H9 (cell line): ENCODE measurements around the gene CACNA1F. TPM values are rescaled to one million over a fixed set of nuclear protein-coding genes. Genes with fewer than 3 reads are reported as not detected.
A peak's percentile ranks its signal among the peaks of the same experiment; 100 is the strongest.

ENCODE experiments used
- DNase-seq: peaks from one replicate; pipeline ENCODE4 v3.0.0-alpha.2; 2017
- H2AFZ ChIP-seq: one replicate; pipeline ENCODE4 v1.6.1; 2013; ENCODE audit warnings: mild to moderate bottlenecking, low read length, control low read depth, moderate library complexity
- H2AK5ac ChIP-seq: 2 replicates; pipeline ENCODE4 v1.6.1; 2013; ENCODE audit warnings: low read length, control low read depth, mixed read lengths; ENCODE audit not compliant: insufficient read length
- H2BK120ac ChIP-seq: one replicate; pipeline ENCODE4 v1.6.1; 2013; ENCODE audit warnings: low read depth, mild to moderate bottlenecking, low read length, control low read depth, inconsistent platforms; ENCODE audit not compliant: poor library complexity, severe bottlenecking
- H2BK12ac ChIP-seq: 2 replicates; pipeline ENCODE4 v1.6.1; 2013; ENCODE audit warnings: low read length, control low read depth, mixed read lengths, low read depth; ENCODE audit not compliant: insufficient read length
- H2BK15ac ChIP-seq: 2 replicates; pipeline ENCODE4 v1.6.1; 2013; ENCODE audit warnings: low read depth, low read length, control low read depth
- H2BK20ac ChIP-seq: one replicate; pipeline ENCODE4 v1.6.1; 2013; ENCODE audit warnings: low read depth, mild to moderate bottlenecking, low read length, control low read depth, inconsistent platforms; ENCODE audit not compliant: poor library complexity, severe bottlenecking
- H2BK5ac ChIP-seq: 2 replicates; pipeline ENCODE4 v1.6.1; 2013; ENCODE audit warnings: low read length, control low read depth, mixed read lengths; ENCODE audit not compliant: insufficient read length
- H3K14ac ChIP-seq: 2 replicates; pipeline ENCODE4 v1.6.1; 2013; ENCODE audit warnings: low read length, control low read depth; ENCODE audit not compliant: insufficient read depth
- H3K18ac ChIP-seq: 2 replicates; pipeline ENCODE4 v1.6.1; 2013; ENCODE audit warnings: low read depth, mild to moderate bottlenecking, mixed read lengths, low read length, control low read depth; ENCODE audit not compliant: insufficient read length
- H3K23ac ChIP-seq: 2 replicates; pipeline ENCODE4 v1.6.1; 2013; ENCODE audit warnings: low read length, control low read depth, mixed read lengths, low read depth; ENCODE audit not compliant: insufficient read length
- H3K23me2 ChIP-seq: 2 replicates; pipeline ENCODE4 v1.6.1; 2013; ENCODE audit warnings: low read depth, mild to moderate bottlenecking, mixed read lengths, low read length, control low read depth; ENCODE audit not compliant: insufficient read length, poor library complexity, severe bottlenecking
- H3K27ac ChIP-seq: 2 replicates; pipeline ENCODE4 v1.5.1; 2013; ENCODE audit warnings: low read length, control low read depth, mixed read lengths, low read depth; ENCODE audit not compliant: insufficient read length
- H3K27me3 ChIP-seq: 2 replicates; pipeline ENCODE4 v1.6.1; 2013; ENCODE audit warnings: low read length, control low read depth, inconsistent platforms; ENCODE audit not compliant: insufficient read depth
- H3K4ac ChIP-seq: 2 replicates; pipeline ENCODE4 v1.6.1; 2013; ENCODE audit warnings: low read depth, mild to moderate bottlenecking, control low read depth, inconsistent platforms, low read length, moderate library complexity
- H3K4me1 ChIP-seq: 2 replicates; pipeline ENCODE4 v1.6.1; 2013; ENCODE audit warnings: low read length, control low read depth, inconsistent platforms; ENCODE audit not compliant: insufficient read depth
- H3K4me2 ChIP-seq: 2 replicates; pipeline ENCODE4 v1.6.1; 2013; ENCODE audit warnings: low read length, control low read depth, mixed read lengths; ENCODE audit not compliant: insufficient read length, insufficient read depth
- H3K56ac ChIP-seq: 2 replicates; pipeline ENCODE4 v1.6.1; 2013; ENCODE audit warnings: low read depth, mild to moderate bottlenecking, mixed read lengths, low read length, control low read depth; ENCODE audit not compliant: insufficient read length
- H3K79me1 ChIP-seq: 2 replicates; pipeline ENCODE4 v1.6.1; 2013; ENCODE audit warnings: low read depth, mild to moderate bottlenecking, moderate library complexity, low read length, control low read depth, inconsistent platforms; ENCODE audit not compliant: insufficient read depth, poor library complexity, severe bottlenecking
- H3K79me2 ChIP-seq: 2 replicates; pipeline ENCODE4 v1.6.1; 2013; ENCODE audit warnings: low read length, control low read depth, inconsistent platforms; ENCODE audit not compliant: insufficient read depth
- H3K9ac ChIP-seq: 2 replicates; pipeline ENCODE4 v1.6.1; 2013; ENCODE audit warnings: low read length, control low read depth, mixed read lengths; ENCODE audit not compliant: insufficient read length; ENCODE audit errors: extremely low read depth
- H3K9me3 ChIP-seq: one replicate; pipeline ENCODE4 v1.6.1; 2013; ENCODE audit warnings: low read depth, low read length, inconsistent platforms; ENCODE audit not compliant: control insufficient read depth
- H3T11ph ChIP-seq: one replicate; pipeline ENCODE4 v1.6.1; 2013; ENCODE audit warnings: mild to moderate bottlenecking, low read length, control low read depth, inconsistent platforms
- H4K20me1 ChIP-seq: one replicate; pipeline ENCODE4 v1.6.1; 2013; ENCODE audit not compliant: control insufficient read depth, insufficient read length, insufficient read depth
- H4K5ac ChIP-seq: 2 replicates; pipeline ENCODE4 v1.6.1; 2013; ENCODE audit warnings: low read depth, mild to moderate bottlenecking, mixed read lengths, low read length, control low read depth; ENCODE audit not compliant: insufficient read length
- H4K8ac ChIP-seq: replicated peaks from 2 replicates; pipeline ENCODE4 v1.6.1; 2013; ENCODE audit warnings: low read length, control low read depth, mixed read lengths, low read depth; ENCODE audit not compliant: insufficient read length
- H4K91ac ChIP-seq: 2 replicates; pipeline ENCODE4 v1.6.1; 2013; ENCODE audit warnings: low read depth, mild to moderate bottlenecking, moderate library complexity, mixed read lengths, low read length, control low read depth; ENCODE audit not compliant: insufficient read length
- H3K27ac Mint-ChIP-seq, 3 experiments: 2 replicates in 2 of 3; 3 replicates in 1 of 3; pipeline ENCODE4 v1.8.0; 2020 to 2021; ENCODE audit warnings: mixed read lengths in 3 of 3, mild to moderate bottlenecking in 1 of 3, moderate library complexity in 1 of 3
- H3K27me3 Mint-ChIP-seq: 2 replicates; pipeline ENCODE4 v1.8.0; 2021; ENCODE audit warnings: low read depth, mild to moderate bottlenecking, moderate library complexity, mixed read lengths
- H3K36me3 Mint-ChIP-seq, 3 experiments: 2 replicates in 2 of 3; 3 replicates in 1 of 3; pipeline ENCODE4 v1.8.0; 2020 to 2021; ENCODE audit warnings: low read depth in 3 of 3, mixed read lengths in 3 of 3; ENCODE audit not compliant: insufficient read depth in 1 of 3
- H3K4me1 Mint-ChIP-seq, 2 experiments: 2 replicates each; pipeline ENCODE4 v1.8.0; 2020; ENCODE audit warnings: mixed read lengths in 2 of 2
- H3K4me3 Mint-ChIP-seq, 2 experiments: 2 replicates in 1 of 2; 3 replicates in 1 of 2; pipeline ENCODE4 v1.8.0; 2020 to 2021; ENCODE audit warnings: mild to moderate bottlenecking in 2 of 2, mixed read lengths in 2 of 2, moderate library complexity in 1 of 2
- H3K9me3 Mint-ChIP-seq, 2 experiments: 2 replicates in 1 of 2; 3 replicates in 1 of 2; pipeline ENCODE4 v1.8.0; 2020; ENCODE audit warnings: mild to moderate bottlenecking in 2 of 2, mixed read lengths in 2 of 2, moderate library complexity in 1 of 2
- WGBS: extraction: QIAGEN DNeasy Blood & Tissue Kit; methylation state at CpG from one replicate; pipeline ENCODE4 v1.1.7; 2013; ENCODE audit warnings: missing lambda C conversion rate, low lambda C conversion rate, mixed read lengths; ENCODE audit not compliant: insufficient read length; ENCODE audit errors: extremely low coverage; 5-methylcytosine and 5-hydroxymethylcytosine counted together
- total RNA-seq: library from RNA; stranded (reverse); gene quantifications from 2 replicates; pipeline ENCODE4 v1.2.1, GENCODE V29; 2021
- TF ChIP-seq, protein P1 (sequence below): fragments of 200-600 bp; sonication (generic); conservative IDR thresholded peaks from 3 replicates; pipeline ENCODE4 v1.8.0; 2021; ENCODE audit warnings: antibody characterized with exemption, mild to moderate bottlenecking

The CACNA1F gene
- total RNA-seq, 1 experiment from 2014 or later = 1.4 TPM

DNA sequence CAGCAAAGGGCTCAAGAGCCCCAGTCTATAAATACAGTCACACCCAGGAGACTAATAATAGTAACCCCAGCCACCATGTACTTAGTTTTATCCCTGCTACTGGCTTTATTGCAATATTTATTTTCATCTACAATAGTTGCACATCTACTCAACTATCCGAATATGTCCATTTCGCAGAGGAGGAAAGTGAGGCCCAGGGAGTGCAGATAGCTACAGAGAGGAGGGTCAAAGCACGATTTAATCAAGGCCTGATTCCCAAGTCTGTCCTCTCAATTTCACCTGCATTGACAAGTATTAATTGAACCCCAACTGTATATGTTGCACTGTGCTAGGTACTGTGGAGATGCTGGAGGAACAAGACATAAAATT is 65.4 kb downstream of the CACNA1F start:
- H3K56ac ChIP-seq = no peak overlapping the region
- Mint-ChIP-seq H3K9me3 (peaks cover 57 to 68% of the 10 kb centered on the region in 2 experiments), H3K36me3 (peaks cover 0 to 8% (median 4%) of the 10 kb centered on the region in 3 experiments; a peak in 3 of 7 replicates), H3K4me1 (peaks cover 9 to 25% of the 10 kb centered on the region in 2 experiments), H3K4me3 (peak overlapping the region; percentile 22 to 53; a peak in 4 of 5 replicates), H3K27ac (no peak overlapping the region), H3K27me3 (peaks cover 45% of the 10 kb centered on the region)
- peak overlapping the region; percentile 87 for H3K4me2 ChIP-seq
- WGBS = no CpG with 5 or more reads among the region's 3 CpGs
- H2BK5ac ChIP-seq = no peak overlapping the region
- H3K18ac ChIP-seq = no peak overlapping the region
- no peak for DNase-seq
- no peaks in the 10 kb centered on the region for H3K79me1 ChIP-seq
- H3K14ac ChIP-seq = no peak overlapping the region
- H3K23ac ChIP-seq = no peak overlapping the region
- H2AK5ac ChIP-seq = no peak overlapping the region
- H3K9ac ChIP-seq = no peak overlapping the region
- H3K9me3 ChIP-seq = peaks cover 12% of the 10 kb centered on the region
- H2BK20ac ChIP-seq = no peak overlapping the region
- H4K8ac ChIP-seq = no peak overlapping the region
- H2BK120ac ChIP-seq = no peak overlapping the region
- no peak overlapping the region for H3K4ac ChIP-seq
- peaks cover 25% of the 10 kb centered on the region for H3K23me2 ChIP-seq
- H3K4me1 ChIP-seq = no peaks in the 10 kb centered on the region
- H2AFZ ChIP-seq = no peak overlapping the region
- H3K79me2 ChIP-seq = no peaks in the 10 kb centered on the region
- H4K91ac ChIP-seq = no peak overlapping the region
- no peak overlapping the region for H4K5ac ChIP-seq
- H3T11ph ChIP-seq = no peak overlapping the region
- TF ChIP-seq, protein P1, sequence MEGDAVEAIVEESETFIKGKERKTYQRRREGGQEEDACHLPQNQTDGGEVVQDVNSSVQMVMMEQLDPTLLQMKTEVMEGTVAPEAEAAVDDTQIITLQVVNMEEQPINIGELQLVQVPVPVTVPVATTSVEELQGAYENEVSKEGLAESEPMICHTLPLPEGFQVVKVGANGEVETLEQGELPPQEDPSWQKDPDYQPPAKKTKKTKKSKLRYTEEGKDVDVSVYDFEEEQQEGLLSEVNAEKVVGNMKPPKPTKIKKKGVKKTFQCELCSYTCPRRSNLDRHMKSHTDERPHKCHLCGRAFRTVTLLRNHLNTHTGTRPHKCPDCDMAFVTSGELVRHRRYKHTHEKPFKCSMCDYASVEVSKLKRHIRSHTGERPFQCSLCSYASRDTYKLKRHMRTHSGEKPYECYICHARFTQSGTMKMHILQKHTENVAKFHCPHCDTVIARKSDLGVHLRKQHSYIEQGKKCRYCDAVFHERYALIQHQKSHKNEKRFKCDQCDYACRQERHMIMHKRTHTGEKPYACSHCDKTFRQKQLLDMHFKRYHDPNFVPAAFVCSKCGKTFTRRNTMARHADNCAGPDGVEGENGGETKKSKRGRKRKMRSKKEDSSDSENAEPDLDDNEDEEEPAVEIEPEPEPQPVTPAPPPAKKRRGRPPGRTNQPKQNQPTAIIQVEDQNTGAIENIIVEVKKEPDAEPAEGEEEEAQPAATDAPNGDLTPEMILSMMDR = no peak
- no peaks in the 10 kb centered on the region; the same call in 1 of the 2 replicates for H3K27me3 ChIP-seq
- no peak overlapping the region for H3K27ac ChIP-seq
- H2BK15ac ChIP-seq = no peak overlapping the region
- no peaks in the 10 kb centered on the region for H4K20me1 ChIP-seq
- H2BK12ac ChIP-seq = no peak overlapping the region
